HepG2 (cell line): ENCODE results near the gene C13orf46. TPM values are rescaled to one million over a fixed set of nuclear protein-coding genes. Genes with fewer than 3 reads are reported as not detected.

Experiments
- AGO1 ChIP-seq: fragments of 200-400 bp; formaldehyde crosslinking; IDR thresholded peaks from 2 replicates; pipeline ENCODE4 v1.6.1; 2017; ENCODE audit warnings: mild to moderate bottlenecking, low read depth, low read length, moderate library complexity; ENCODE audit not compliant: poor library complexity, severe bottlenecking
- ARID4A ChIP-seq: sonication (generic); formaldehyde crosslinking; IDR thresholded peaks from 2 replicates; pipeline ENCODE4 v1.5.0; 2020; ENCODE audit warnings: mild to moderate bottlenecking, missing genetic modification reagents, borderline replicate concordance
- MTF2 ChIP-seq: sonication (generic); formaldehyde crosslinking; IDR thresholded peaks from 2 replicates; pipeline ENCODE4 v1.5.0; 2020; ENCODE audit warnings: missing genetic modification reagents, borderline replicate concordance
- TOE1 ChIP-seq: sonication (generic); formaldehyde crosslinking; IDR thresholded peaks from 2 replicates; pipeline ENCODE4 v1.4.0; 2020; ENCODE audit warnings: mild to moderate bottlenecking, missing genetic modification reagents
- TP53 ChIP-seq: sonication (generic); formaldehyde crosslinking; conservative IDR thresholded peaks from 2 replicates; pipeline ENCODE4 v1.4.0; 2020; ENCODE audit warnings: missing genetic modification reagents
- ZBTB1 ChIP-seq: sonication (generic); formaldehyde crosslinking; IDR thresholded peaks from 2 replicates; pipeline ENCODE4 v1.4.0; 2020; ENCODE audit warnings: missing genetic modification reagents, borderline replicate concordance
- ZFP36L1 ChIP-seq: sonication (generic); formaldehyde crosslinking; IDR thresholded peaks from 2 replicates; pipeline ENCODE4 v1.8.0; 2022; ENCODE audit warnings: mild to moderate bottlenecking, missing genetic modification reagents, moderate library complexity
- ZMYM3 ChIP-seq: sonication (generic); formaldehyde crosslinking; IDR thresholded peaks from 2 replicates; pipeline ENCODE4 v1.5.1; 2020; ENCODE audit warnings: mild to moderate bottlenecking, missing genetic modification reagents
- ZNF362 ChIP-seq: sonication (generic); formaldehyde crosslinking; IDR thresholded peaks from 2 replicates; pipeline ENCODE4 v1.4.0; 2020; ENCODE audit warnings: missing genetic modification reagents, mild to moderate bottlenecking, borderline replicate concordance
- polyA plus RNA-seq, 8 experiments: library from polyadenylated mRNA; depleted of rRNA in 3 of 8; stranded (reverse) in 7 of 8; unstranded in 1 of 8; fragments of >200 nt; fragmentation: Illumina TruSeq in 4 of 8; extraction: Trizol in 4 of 8; gene quantifications; 2 replicates each; pipeline versions ENCODE4 v1.2.1 to v1.2.3, GENCODE V29; 2011 to 2016; ENCODE audit warnings: low read depth in 4 of 8, missing spikeins in 1 of 8, mixed read lengths in 1 of 8; ENCODE audit not compliant: insufficient read depth in 1 of 8
- total RNA-seq, 5 experiments: library from RNA; depleted of rRNA; stranded (reverse); fragments of >200 nt; fragmentation: Illumina TruSeq; extraction: Trizol; gene quantifications; 2 replicates each; pipeline ENCODE4 v1.2.3, GENCODE V29; 2016; ENCODE audit warnings: low read depth in 1 of 5

The C13orf46 gene
- total and polyA plus RNA-seq, 2 of the 13 experiments (the other 11 are each of a cell fraction or from before 2014, with no cell fraction given): 0.01 TPM; not detected in 1

GRCh38 chr13:113919761-113920559 is 53.9 kb downstream of the C13orf46 start (continued):
- TF ChIP-seq ZNF362 (CRISPR knock-in tag): no peak
- TF ChIP-seq TOE1 (CRISPR knock-in tag): no peak
- TF ChIP-seq ZMYM3 (CRISPR knock-in tag): no peak
- no peak for TF ChIP-seq ZBTB1 (CRISPR knock-in tag)
- TF ChIP-seq AGO1: no peak
- no peak for TF ChIP-seq ZFP36L1 (CRISPR knock-in tag)
- TF ChIP-seq ARID4A (CRISPR knock-in tag): no peak
- no peak for TF ChIP-seq TP53 (CRISPR knock-in tag)
- TF ChIP-seq MTF2 (CRISPR knock-in tag): no peak
- TF ChIP-seq, all 625 proteins: peak for 0
